Inferior parietal cortex (tissue), 1 donor: ENCODE results near the gene PPAN.

ENCODE experiments used
- DNase-seq: peaks from one replicate; pipeline ENCODE4 v3.0.0-alpha.2; 2016; ENCODE audit errors: extremely low spot score

The PPAN gene

DNA sequence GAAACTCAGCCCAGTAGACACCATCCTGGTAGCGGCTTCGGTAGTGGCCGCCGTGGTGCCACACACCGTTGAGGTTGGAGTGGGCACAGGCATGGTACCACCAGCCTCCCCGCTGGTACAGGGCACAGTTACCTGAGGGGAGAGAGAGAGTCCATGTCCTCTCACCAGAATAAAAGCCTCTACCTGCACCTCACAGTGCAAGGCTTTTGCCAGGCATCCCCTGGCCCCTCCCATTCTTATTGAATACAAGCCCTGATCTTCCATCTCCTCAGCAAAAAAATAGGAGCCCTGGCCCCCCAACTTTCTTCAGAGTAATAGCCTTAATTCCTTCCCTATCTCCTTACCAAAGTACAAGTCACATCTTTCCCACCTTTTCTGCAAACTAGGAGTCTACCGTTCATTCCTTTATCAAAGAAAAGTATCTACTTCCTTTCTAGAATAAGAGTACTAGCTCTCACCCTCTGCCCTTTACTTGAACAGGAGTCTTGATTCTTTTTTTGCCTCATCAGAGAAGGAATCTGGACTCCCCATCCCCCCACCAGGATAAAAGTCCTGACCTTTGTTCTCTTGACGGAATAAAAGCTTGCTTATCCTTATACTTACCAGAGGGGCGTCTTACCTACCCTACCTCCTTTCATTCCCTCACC is 13.4 kb upstream of the PPAN start:
- no peak for DNase-seq

DNA sequence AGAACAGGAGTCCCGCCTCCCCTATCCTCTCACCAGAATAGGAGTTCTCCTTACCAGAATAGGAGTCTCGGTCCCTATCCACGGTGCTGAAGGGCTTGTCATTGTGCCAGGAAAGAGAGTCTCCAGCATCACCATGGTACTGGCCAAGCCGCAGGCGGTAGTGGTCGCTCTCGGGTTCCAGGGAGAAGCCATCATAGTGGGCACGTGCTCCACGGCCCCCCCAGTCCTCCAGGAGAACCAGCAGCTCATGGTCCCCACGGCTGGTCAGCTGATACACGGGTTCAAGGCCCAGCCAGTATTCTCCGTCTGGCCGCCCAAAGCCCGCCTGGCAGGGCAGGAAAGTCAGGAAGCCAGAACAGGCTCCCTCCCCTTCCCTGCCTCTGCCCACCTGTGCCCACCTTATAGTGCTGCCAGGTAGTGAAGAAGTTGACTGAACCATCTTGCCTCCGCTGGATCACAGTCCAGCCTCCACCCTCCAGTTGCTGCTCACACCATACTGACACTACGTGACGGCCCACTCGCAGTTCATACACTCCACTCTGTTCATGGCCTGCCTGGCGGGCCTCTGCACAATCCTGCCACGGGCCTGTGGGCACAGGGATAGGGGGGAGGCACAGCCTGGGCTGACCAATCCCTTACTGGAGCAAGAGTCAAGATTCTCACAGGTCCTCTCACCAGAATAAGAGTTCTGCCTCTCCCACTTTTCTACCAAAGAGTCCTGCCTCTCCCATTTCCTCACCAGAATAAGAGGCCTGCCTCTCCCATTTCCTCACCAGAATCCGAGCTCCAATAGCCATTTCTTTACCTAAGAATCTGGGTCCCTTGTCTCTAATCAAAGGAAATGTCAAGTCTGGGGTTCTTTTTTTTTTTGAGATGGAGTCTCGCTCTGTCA is 12.6 kb upstream of the PPAN start:
- DNase-seq: no peak

DNA sequence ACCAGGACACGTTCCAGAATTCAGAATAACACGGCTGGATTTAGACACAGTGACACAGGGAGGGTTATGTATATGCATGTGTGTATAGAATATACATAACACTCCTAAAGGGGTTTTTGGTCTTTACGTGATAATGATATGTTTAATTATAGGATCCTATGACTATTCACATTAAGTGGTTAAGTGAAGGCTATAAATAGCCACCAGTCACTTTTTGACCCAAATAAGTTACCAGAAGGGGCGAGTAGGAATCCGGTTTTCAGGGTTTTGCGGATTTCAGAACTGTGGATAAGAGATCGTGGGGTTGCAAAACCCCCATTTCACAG is 10.6 kb upstream of the PPAN start:
- no peak for DNase-seq

DNA sequence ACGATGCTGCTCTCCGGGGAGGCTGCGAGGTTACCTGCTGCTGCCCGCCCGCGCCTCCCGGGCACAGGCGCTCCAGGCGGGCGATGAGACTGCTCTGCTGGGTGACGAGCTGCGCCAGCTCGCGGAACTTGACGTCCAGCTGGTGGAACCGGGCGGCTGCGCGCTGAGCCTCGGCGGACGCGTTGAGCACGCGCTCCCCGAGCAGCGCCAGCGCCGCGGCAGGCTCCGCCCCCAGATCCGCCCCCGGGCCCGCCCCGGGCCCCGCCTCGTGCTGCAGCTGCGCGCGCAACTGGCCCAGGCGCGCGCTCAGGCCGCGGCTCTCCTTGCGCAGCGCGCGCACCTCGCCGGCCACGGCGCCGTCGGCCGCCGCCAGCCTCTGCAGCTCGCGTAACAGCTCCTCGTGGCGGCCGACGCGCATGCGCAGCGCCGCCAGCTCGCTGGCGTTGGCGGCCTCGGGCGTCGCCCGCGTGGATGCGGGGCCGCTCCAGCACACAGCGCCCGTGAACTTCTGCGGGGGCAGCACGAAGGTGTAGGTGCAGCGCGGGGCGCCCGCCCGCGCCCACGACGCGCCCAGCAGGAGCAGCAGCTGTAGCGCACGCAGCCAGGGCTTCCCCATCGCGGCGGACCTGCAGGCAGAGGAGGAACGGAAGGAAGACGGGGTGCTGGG is 10.1 kb upstream of the PPAN start:
- DNase-seq: peak; percentile 81

DNA sequence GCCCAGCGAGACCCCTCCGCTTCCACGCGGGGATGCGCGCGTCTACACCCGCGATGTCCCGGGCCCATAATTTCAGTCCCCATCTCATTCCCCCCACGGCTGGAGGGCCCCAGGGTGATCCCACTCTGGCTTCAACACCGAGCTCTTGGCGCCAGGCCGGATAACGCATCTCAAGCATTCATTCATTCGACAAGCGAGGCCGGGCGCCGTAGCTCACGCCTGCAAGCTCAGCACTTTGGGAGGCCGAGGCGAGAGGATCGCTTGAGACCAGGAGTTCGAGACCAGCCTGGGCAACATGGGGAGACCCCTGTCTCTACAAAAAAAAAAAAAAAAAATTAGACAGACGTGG is 9.6 kb upstream of the PPAN start:
- no peak for DNase-seq

DNA sequence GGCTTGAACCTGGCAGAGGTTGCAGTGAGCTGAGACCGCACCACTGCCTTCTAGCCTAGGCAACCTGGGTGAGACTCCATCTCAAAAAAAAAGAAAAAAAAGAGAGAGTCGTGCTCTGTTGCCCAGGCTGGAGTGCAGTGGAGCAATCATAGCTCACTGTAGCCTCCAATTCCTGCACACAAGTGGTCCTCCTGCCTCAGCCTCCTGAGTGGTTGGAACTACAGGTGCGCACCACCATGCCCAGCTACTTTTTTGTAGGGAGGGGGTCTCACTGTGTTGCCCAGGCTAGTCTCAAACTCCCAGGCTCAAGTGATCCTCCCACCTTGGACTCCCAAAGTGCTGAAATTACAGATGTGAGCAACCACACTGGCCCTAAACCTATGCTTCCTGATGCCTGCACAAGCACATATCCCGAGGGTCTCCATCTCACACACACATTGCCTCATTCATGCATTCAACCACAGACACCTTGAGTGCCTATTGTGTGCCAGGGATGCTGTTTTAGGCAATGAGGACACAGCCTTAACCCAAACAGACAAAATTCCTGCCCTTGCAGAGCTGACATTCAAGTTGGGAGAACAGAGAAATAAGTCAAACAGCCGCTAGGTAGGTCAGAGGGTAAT is 5.9 kb upstream of the PPAN start:
- DNase-seq: no peak

DNA sequence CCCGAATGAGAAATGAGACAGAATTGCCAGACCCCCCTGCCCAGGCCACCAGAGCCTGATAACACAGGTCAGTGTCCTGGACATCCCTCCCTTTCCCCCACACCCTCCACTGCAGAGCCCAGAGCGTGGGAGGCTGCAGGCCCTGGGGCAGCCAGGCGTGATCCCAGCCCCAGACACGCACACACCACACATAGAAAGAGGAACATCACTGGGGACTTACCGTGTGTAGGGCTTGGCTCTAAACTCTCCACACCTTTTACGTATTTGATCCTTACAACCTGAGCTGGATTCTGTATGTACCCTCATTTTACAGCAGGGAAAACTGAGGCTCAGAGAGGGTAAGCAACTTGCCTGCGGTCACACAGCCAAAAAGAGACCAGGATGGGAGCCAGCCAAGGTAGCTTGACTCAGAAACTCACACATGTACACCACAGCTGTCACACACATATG is 3.4 kb upstream of the PPAN start:
- DNase-seq: no peak

DNA sequence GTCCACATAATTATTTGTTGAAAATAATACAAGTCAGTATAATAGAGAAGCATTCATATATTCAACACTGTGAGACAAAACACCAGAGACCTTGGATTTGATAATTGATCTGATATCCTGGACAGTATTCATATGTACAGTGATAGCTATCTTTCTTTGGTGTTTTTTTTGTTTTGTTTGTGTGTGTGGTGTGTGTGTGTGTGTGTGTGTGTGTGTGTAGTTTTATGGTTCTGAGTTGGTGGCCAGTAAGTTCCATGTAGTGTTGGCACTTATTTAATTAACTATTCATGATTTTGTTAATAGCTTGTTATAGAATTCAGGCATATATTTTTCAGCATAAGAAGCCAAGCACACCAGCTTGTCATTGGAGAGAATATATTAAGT is 2.0 kb upstream of the PPAN start:
- DNase-seq: no peak

DNA sequence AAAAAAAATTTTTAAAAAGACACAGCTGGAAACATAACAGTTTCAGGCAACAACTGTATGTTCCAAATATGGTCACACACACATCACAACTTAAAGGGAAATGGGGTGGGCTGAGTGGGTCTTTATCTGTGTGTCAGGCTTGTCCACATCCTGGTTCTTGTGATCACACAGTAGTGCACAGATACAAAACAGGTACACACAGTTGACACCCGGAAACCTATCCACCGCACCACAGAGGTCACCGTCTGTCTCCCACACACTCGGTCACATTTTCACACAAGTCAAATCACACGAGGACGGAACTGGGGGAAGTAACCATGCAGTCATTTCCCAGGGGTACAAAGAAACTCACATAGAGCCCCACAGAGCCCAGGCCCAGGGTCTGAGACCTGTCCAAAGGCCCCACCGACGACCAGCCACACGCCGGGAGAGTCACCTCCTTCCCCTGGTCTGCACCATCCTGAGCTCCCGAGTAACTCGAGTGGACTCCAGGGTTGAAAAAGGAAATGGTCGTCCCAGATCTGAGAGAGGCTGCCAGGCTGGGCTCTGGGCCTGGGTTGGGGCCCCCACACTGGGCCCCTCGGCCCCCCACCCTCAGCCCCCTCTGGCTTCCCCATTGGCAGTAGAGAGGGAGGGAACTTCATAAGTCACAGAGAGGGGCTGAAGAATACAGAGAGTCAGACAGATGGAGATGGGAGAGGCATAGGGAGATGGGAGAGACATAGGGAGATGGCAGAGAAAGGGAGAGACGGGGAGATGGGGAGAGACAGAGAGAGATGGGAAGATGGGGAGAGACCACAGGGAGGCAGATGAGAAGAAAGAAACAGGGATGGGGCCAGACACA is 1.3 kb upstream of the PPAN start:
- no peak for DNase-seq

DNA sequence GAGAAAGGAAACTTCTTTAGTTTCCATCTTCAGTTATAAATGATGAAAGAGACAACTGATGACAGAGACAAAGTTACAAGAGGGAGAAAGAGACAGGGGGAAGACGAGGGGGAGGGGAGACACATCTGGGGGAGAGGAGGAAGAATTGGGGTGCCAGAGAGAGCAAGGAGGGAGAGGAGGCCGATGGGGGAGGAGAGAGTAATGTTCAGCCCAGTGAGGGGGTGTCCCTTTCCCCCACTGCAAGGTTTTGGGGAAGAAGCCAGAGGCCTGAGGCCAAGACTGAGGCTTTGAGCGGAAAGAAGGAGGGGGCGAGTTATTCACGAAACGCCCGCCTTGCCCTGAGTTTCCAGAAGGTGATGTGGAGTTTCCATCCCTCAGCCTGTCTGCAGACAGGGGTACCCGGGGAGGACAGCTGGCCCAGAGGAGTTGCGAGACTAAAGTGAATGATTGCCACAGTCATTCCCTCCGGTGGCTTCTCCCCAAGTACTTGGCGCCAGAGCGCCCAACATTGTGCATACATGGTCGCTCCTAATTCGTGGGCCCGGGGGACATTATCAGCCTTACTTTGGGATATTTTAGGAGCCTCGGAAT is 558 bp upstream of the PPAN start:
- no peak for DNase-seq

DNA sequence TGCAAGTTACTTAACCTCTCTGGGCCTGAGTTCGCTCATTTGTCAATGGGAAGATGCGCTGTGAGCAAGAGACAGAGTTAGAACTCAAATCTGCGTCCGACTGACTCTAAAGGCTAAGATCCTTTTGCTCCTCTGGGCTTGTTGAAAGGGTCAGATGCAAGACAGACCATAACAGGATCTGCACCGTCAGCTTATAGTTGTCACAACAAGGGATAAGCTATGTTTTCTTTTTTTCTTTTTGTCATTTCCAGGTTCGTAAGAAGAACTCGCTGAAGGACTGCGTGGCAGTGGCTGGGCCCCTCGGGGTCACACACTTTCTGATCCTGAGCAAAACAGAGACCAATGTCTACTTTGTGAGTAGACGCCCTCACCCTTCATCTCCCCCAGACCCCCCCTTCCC is 1.1 kb downstream of the PPAN start:
- no peak for DNase-seq

DNA sequence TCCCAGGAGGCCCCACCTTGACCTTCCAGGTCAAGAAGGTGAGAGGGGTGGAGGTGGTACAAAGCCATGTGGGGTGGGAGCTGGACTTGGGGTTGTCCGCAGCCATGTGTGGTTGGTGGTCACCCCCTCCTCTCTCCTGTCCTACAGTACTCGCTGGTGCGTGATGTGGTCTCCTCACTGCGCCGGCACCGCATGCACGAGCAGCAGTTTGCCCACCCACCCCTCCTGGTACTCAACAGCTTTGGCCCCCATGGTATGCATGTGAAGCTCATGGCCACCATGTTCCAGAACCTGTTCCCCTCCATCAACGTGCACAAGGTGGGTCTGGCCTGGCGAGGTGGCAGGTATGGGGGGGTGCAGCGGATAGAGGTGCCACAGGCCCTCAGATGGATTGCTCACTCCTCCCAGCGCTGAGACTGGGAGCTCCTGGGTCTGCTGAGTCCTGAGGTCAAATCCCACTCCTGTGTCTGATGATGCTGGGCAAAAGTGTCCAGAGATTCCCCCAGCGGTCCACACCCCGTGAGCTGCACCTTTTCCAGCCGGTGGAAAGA is 1.7 kb downstream of the PPAN start:
- DNase-seq: no peak

DNA sequence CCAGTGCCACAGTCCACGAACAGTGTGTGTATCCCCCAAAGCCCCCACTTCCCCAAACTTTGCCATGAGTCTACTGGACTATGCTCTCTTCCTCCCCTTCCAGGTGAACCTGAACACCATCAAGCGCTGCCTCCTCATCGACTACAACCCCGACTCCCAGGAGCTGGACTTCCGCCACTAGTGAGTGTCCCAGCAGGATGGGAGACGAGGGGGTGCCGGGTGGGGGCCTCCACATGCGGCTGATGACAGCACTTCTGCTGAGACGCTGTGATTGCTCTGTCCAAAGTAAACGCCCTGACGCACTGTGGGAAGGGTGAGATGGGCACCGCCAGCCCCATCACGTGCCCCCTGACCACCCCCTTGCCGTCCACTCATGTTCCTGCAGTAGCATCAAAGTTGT is 3.4 kb downstream of the PPAN start:
- no peak for DNase-seq

DNA sequence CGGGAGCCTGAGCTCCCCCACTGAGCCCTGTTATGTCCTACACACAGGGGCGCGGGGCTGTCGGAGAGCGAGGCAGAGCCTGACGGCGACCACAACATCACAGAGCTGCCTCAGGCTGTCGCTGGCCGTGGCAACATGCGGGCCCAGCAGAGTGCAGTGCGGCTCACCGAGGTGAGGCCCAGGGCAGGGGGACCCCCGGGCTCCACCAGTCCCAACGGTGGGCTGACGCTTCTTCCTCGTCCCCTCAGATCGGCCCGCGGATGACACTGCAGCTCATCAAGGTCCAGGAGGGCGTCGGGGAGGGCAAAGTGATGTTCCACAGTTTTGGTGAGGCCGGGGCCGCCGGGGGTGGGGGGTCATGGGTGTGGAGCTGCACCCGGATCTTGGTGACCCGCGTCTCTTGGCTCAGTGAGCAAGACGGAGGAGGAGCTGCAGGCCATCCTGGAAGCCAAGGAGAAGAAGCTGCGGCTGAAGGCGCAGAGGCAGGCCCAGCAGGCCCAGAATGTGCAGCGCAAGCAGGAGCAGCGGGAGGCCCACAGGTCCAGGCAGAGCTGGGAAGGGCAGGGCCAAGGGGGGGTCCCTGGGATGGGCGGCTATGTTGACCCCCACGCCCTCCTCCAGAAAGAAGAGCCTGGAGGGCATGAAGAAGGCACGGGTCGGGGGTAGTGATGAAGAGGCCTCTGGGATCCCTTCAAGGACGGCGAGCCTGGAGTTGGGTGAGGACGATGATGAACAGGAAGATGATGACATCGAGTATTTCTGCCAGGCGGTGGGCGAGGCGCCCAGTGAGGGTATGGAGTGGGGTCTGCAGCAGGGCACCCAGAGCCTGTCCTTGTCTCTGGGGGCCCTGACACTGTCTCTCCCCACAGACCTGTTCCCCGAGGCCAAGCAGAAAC is 4.2 kb downstream of the PPAN start:
- DNase-seq: no peak

DNA sequence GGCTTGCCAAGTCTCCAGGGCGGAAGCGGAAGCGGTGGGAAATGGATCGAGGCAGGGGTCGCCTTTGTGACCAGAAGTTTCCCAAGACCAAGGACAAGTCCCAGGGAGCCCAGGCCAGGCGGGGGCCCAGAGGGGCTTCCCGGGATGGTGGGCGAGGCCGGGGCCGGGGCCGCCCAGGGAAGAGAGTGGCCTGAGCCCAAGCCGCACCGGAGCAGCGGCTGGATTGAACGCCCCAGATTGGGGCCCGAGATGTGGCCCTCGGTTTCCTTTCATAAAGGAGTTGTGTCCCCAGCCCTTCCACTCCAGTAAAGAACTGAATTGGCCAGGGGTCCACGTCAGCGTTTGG is 4.8 kb downstream of the PPAN start:
- no peak for DNase-seq

DNA sequence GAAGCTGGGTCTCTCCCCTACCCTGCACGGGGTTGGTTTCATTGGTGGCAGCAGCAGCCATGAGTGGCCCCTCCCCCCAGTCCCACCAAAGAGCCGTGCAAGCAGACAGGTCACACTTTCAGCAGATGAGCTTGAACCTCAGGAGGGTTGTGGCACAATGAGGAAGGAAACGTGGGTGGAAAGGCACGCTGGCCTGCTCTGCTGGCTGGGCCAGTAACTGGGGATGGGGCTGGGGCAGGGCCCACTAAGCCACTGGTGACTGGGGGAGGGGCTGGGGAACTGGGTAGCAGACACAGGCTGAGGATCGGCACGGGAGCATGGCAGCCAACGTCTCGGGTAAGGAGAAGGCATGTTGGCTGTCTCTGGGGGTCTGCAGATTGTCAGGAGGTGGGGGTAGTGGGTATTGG is 5.2 kb downstream of the PPAN start, which contains the start of gene P2RY11:
P2RY11 (plus strand) TSS at position 289 of the 407 bp plus-strand sequence; CDS start at position 318, 29 bp downstream.
- no peak for DNase-seq

DNA sequence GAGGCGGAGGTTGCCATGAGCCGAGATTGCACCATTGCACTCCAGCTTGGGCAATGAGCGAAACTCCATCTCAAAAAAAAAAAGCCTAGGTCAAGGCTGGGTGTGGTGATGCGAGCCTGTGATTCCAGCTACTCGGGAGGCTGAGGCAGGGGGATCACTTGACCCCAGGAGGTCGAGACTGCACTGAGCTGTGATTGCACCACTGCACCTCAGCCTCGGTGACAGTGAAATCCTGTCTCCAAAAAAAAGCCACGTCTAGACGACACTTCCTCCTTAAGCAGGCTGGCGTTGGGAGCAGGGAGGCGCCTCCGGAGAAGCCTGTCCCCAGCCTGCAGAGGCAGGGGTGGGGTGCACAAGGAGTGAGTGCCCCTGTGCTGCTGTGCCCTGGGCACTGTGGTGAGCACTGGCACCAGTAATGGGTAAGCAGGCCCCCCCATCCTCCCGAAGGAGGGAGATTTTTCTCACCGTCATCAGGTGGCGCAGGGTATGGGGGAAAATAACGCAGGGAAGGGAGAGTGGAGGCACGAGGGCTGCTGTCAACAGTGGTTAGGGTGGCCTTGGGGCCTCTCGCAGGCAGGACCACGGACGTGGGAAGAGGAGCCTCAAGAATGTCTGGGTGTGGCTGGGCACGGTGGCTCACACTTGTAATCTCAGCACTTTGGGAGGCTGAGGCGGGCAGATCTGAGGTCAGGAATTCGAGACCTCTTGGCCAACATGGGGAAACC is 6.0 kb downstream of the PPAN start:
- no peak for DNase-seq

DNA sequence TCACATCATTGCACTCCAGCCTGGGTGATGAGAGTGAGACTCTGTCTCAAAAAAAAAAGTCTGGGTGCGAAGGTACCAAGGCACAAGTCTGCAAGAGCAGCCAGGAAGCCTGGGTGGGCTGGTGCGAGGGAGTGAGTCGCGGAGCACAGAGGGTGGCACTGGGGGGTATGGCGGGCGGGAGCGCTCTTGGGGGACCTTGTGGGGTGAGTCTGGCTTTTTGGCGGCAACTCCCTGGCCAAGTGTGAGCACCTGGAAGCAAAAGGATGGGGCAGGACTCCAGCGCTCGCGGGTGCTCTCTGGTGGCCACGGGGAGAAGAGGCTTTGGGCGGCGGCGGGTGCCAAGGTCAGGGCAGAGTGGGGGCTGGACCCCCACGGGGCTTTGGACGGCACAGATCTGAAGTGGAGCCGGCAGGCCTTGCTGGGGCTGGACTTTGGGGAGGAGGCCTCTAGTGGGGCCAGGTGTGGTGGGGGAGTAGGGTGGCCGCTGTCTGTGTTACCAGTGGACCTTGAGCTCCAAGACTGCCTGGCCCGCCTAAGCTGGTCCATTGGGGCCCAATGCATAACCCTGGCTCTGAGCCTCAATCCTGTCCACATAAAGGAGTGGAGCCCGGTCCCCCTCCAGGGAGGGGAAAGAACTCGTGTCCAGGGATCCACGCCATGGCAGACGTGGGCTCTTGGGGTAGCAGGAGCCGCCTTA is 6.9 kb downstream of the PPAN start:
- DNase-seq: no peak

DNA sequence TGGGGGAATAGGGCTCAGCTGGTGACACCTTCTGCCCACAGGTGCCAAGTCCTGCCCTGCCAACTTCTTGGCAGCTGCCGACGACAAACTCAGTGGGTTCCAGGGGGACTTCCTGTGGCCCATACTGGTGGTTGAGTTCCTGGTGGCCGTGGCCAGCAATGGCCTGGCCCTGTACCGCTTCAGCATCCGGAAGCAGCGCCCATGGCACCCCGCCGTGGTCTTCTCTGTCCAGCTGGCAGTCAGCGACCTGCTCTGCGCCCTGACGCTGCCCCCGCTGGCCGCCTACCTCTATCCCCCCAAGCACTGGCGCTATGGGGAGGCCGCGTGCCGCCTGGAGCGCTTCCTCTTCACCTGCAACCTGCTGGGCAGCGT is 7.4 kb downstream of the PPAN start:
- DNase-seq: no peak
